IPS-18c (cell line): Measurements from ENCODE around the gene ECM2.

ENCODE experiments used
- H3K4me3 ChIP-seq: 2 replicates; pipeline ENCODE4 v1.7.0; 2013; ENCODE audit warnings: low read depth, mild to moderate bottlenecking, low read length, moderate library complexity; ENCODE audit not compliant: insufficient read depth
- H3K9me3 ChIP-seq: one replicate; pipeline ENCODE4 v1.6.1; 2013; ENCODE audit warnings: mild to moderate bottlenecking, low read length, moderate library complexity; ENCODE audit not compliant: control insufficient read depth, insufficient read depth

ECM2 gene

GRCh38 chr9:92508018-92508820 lies 27.6 kb downstream of the ECM2 start:
- no peak overlapping the region for H3K4me3 ChIP-seq

GRCh38 chr9:92507496-92507895 lies 28.3 kb downstream of the ECM2 start:
- no peaks in the 10 kb centered on the region for H3K9me3 ChIP-seq
- no peak overlapping the region for H3K4me3 ChIP-seq

More at GRCh38 chr9:92508018-92508820, 27.6 kb downstream of the ECM2 start:
- no peaks in the 10 kb centered on the region for H3K9me3 ChIP-seq

GRCh38 chr9:92507005-92507404 lies 28.8 kb downstream of the ECM2 start:
- Histone ChIP-seq H3K4me3 (no peak overlapping the region), H3K9me3 (no peaks in the 10 kb centered on the region)

GRCh38 chr9:92506184-92506857 lies 29.5 kb downstream of the ECM2 start:
- H3K9me3 ChIP-seq = no peaks in the 10 kb centered on the region
- H3K4me3 ChIP-seq = no peak overlapping the region

- no peaks in the 10 kb centered on the region for H3K9me3 ChIP-seq
Observed at GRCh38 chr9:92504881-92505280, 30.9 kb downstream of the ECM2 start.

GRCh38 chr9:92503156-92503555 lies 32.6 kb downstream of the ECM2 start:
- H3K9me3 ChIP-seq = no peaks in the 10 kb centered on the region

More at GRCh38 chr9:92504881-92505280, 30.9 kb downstream of the ECM2 start:
- no peak overlapping the region for H3K4me3 ChIP-seq

GRCh38 chr9:92501671-92502393 lies 34.0 kb downstream of the ECM2 start:
- Histone ChIP-seq H3K4me3 (no peak overlapping the region), H3K9me3 (peaks cover 2% of the 10 kb centered on the region)

More at GRCh38 chr9:92503156-92503555, 32.6 kb downstream of the ECM2 start:
- no peak overlapping the region for H3K4me3 ChIP-seq

GRCh38 chr9:92500725-92501124 lies 35.1 kb downstream of the ECM2 start:
- no peak overlapping the region for H3K4me3 ChIP-seq
- H3K9me3 ChIP-seq = peaks cover 2% of the 10 kb centered on the region

- Histone ChIP-seq H3K9me3 (peaks cover 2% of the 10 kb centered on the region), H3K4me3 (no peak overlapping the region)
Observed at GRCh38 chr9:92499701-92500100, 36.1 kb downstream of the ECM2 start.

GRCh38 chr9:92496396-92497176 lies 39.2 kb downstream of the ECM2 start:
- H3K4me3 ChIP-seq = no peak overlapping the region
- peaks cover 2% of the 10 kb centered on the region for H3K9me3 ChIP-seq

GRCh38 chr9:92494856-92495255 lies 40.9 kb downstream of the ECM2 start:
- Histone ChIP-seq H3K9me3 (peaks cover 2% of the 10 kb centered on the region), H3K4me3 (no peak overlapping the region)

- H3K9me3 ChIP-seq = peaks cover 2% of the 10 kb centered on the region
- no peak overlapping the region for H3K4me3 ChIP-seq
Observed at GRCh38 chr9:92493749-92494387, 41.9 kb downstream of the ECM2 start.

GRCh38 chr9:92492781-92493401 lies 42.9 kb downstream of the ECM2 start:
- peaks cover 2% of the 10 kb centered on the region for H3K9me3 ChIP-seq
- H3K4me3 ChIP-seq = no peak overlapping the region

GRCh38 chr9:92488681-92489550 lies 46.9 kb downstream of the ECM2 start:
- H3K4me3 ChIP-seq = no peak overlapping the region

GRCh38 chr9:92486371-92486770 lies 49.4 kb downstream of the ECM2 start:
- Histone ChIP-seq H3K4me3 (no peak overlapping the region), H3K9me3 (no peaks in the 10 kb centered on the region)

More at GRCh38 chr9:92488681-92489550, 46.9 kb downstream of the ECM2 start:
- H3K9me3 ChIP-seq = no peaks in the 10 kb centered on the region
